GM23338 (cell line): ENCODE measurements around the gene PXDN. TPM values are rescaled to one million over a fixed set of nuclear protein-coding genes. Genes with fewer than 3 reads are reported as not detected.

Experiments
- ATAC-seq: fragments of 200-7000 bp; cut with Tn5 transposase; 3 replicates; pipeline ENCODE4 v1.9.1; 2020
- DNase-seq: peaks from one replicate; pipeline ENCODE4 v3.0.0-alpha.2; 2015; ENCODE audit warnings: low spot score
- H2AFZ ChIP-seq: fragments of 200-600 bp; sonication (generic); 2 replicates; pipeline ENCODE4 v1.8.0; 2016; ENCODE audit warnings: antibody characterized with exemption, mild to moderate bottlenecking, moderate library complexity
- H3F3A ChIP-seq: fragments of 200-600 bp; sonication (generic); replicated peaks from 2 replicates; pipeline ENCODE4 v1.8.0; 2017; ENCODE audit warnings: antibody characterized with exemption, mixed run types, low read depth
- H3K27ac ChIP-seq: fragments of 200-600 bp; sonication (generic); 2 replicates; pipeline ENCODE4 v1.6.1; 2016; ENCODE audit warnings: low read depth
- H3K27me3 ChIP-seq: fragments of 200-600 bp; sonication (generic); 2 replicates; pipeline ENCODE4 v1.8.0; 2016; ENCODE audit warnings: mild to moderate bottlenecking, mixed run types, moderate library complexity; ENCODE audit not compliant: insufficient read depth
- H3K36me3 ChIP-seq: fragments of 200-600 bp; sonication (generic); 2 replicates; pipeline ENCODE4 v1.8.0; 2016; ENCODE audit warnings: mild to moderate bottlenecking; ENCODE audit not compliant: insufficient read depth
- H3K4me1 ChIP-seq: fragments of 200-600 bp; sonication (generic); 2 replicates; pipeline ENCODE4 v1.8.0; 2016; ENCODE audit warnings: mild to moderate bottlenecking, moderate library complexity; ENCODE audit not compliant: insufficient read depth
- H3K4me2 ChIP-seq: fragments of 200-600 bp; sonication (generic); 2 replicates; pipeline ENCODE4 v1.7.1; 2017; ENCODE audit warnings: mixed run types
- H3K4me3 ChIP-seq: fragments of 200-600 bp; sonication (generic); 2 replicates; pipeline ENCODE4 v1.6.1; 2016; ENCODE audit warnings: mixed run types
- H3K79me2 ChIP-seq: fragments of 200-600 bp; sonication (generic); replicated peaks from 2 replicates; pipeline ENCODE4 v1.8.0; 2017; ENCODE audit warnings: mild to moderate bottlenecking; ENCODE audit not compliant: insufficient read depth
- H3K9me2 ChIP-seq: fragments of 200-600 bp; sonication (generic); 2 replicates; pipeline ENCODE4 v1.8.0; 2017; ENCODE audit not compliant: insufficient read depth
- H4K20me1 ChIP-seq: fragments of 200-600 bp; sonication (generic); replicated peaks from 2 replicates; pipeline ENCODE4 v1.8.0; 2017; ENCODE audit warnings: mild to moderate bottlenecking; ENCODE audit not compliant: insufficient read depth
- H3K27ac Mint-ChIP-seq: 2 replicates; pipeline ENCODE4 v1.8.0; 2020; ENCODE audit warnings: inconsistent platforms, mild to moderate bottlenecking, moderate library complexity, mixed read lengths
- H3K27me3 Mint-ChIP-seq: 3 replicates; pipeline ENCODE4 v1.8.0; 2022; ENCODE audit warnings: low read depth, mild to moderate bottlenecking, moderate library complexity, mixed read lengths, inconsistent platforms; ENCODE audit not compliant: insufficient read depth, poor library complexity
- H3K36me3 Mint-ChIP-seq: 3 replicates; pipeline ENCODE4 v1.8.0; 2021; ENCODE audit warnings: low read depth, mild to moderate bottlenecking, inconsistent platforms, moderate library complexity, mixed read lengths
- H3K4me1 Mint-ChIP-seq: 3 replicates; pipeline ENCODE4 v1.8.0; 2020; ENCODE audit warnings: mild to moderate bottlenecking, inconsistent platforms, mixed read lengths
- H3K4me3 Mint-ChIP-seq: 3 replicates; pipeline ENCODE4 v1.8.0; 2021; ENCODE audit warnings: moderate library complexity, mild to moderate bottlenecking, inconsistent platforms, mixed read lengths
- H3K9me3 Mint-ChIP-seq: 3 replicates; pipeline ENCODE4 v1.8.0; 2020; ENCODE audit warnings: moderate library complexity, mild to moderate bottlenecking, inconsistent platforms, mixed read lengths
- CREB1 ChIP-seq: fragments of 250-450 bp; sonication (Bioruptor Pico); IDR thresholded peaks from 2 replicates; pipeline ENCODE4 v1.5.0; 2020; ENCODE audit warnings: low read depth, mild to moderate bottlenecking, moderate library complexity
- CTCF ChIP-seq, 2 experiments: fragments of 200-600 bp in 1 of 2; sonication (generic) in 1 of 2; conservative IDR thresholded peaks; 2 replicates each; pipeline versions ENCODE4 v1.5.1 to v1.6.1; 2016 to 2017; ENCODE audit warnings: antibody characterized with exemption in 2 of 2, low read depth in 2 of 2, mild to moderate bottlenecking in 2 of 2, moderate library complexity in 1 of 2
- ETS1 ChIP-seq: IDR thresholded peaks from 2 replicates; pipeline ENCODE4 v1.6.1; 2016; ENCODE audit warnings: antibody characterized with exemption
- EZH2 ChIP-seq: fragments of 200-600 bp; sonication (generic); IDR thresholded peaks from one replicate; pipeline ENCODE4 v1.8.0; 2017; ENCODE audit warnings: antibody characterized with exemption, mild to moderate bottlenecking, low read depth; ENCODE audit not compliant: unreplicated experiment
- EZH2phosphoT487 ChIP-seq: fragments of 200-600 bp; sonication (generic); IDR thresholded peaks from one replicate; pipeline ENCODE4 v1.8.1; 2018; ENCODE audit warnings: antibody characterized with exemption; ENCODE audit not compliant: unreplicated experiment
- JUNB ChIP-seq: IDR thresholded peaks from one replicate; pipeline ENCODE4 v1.6.1; 2016; ENCODE audit warnings: antibody characterized with exemption; ENCODE audit not compliant: unreplicated experiment
- NANOG ChIP-seq: IDR thresholded peaks from 2 replicates; pipeline ENCODE4 v1.6.1; 2016; ENCODE audit warnings: antibody characterized with exemption, borderline replicate concordance
- POLR2AphosphoS5 ChIP-seq: IDR thresholded peaks from 2 replicates; pipeline ENCODE4 v1.6.1; 2016; ENCODE audit warnings: antibody characterized with exemption, low read depth
- REST ChIP-seq: IDR thresholded peaks from one replicate; pipeline ENCODE4 v1.6.1; 2018; ENCODE audit warnings: antibody characterized with exemption; ENCODE audit not compliant: unreplicated experiment
- STAT1 ChIP-seq: IDR thresholded peaks from one replicate; pipeline ENCODE4 v1.6.1; 2016; ENCODE audit warnings: antibody characterized with exemption; ENCODE audit not compliant: unreplicated experiment
- ZNF114 ChIP-seq: fragments of 250-450 bp; sonication (Bioruptor Pico); IDR thresholded peaks from 2 replicates; pipeline ENCODE4 v1.5.0; 2020; ENCODE audit warnings: mild to moderate bottlenecking, moderate library complexity
- ZNF331 ChIP-seq: fragments of 250-450 bp; sonication (Bioruptor Pico); IDR thresholded peaks from 2 replicates; pipeline ENCODE4 v1.5.0; 2020; ENCODE audit warnings: low read depth, mild to moderate bottlenecking, moderate library complexity
- ZNF462 ChIP-seq: fragments of 250-450 bp; sonication (Bioruptor Pico); IDR thresholded peaks from 2 replicates; pipeline ENCODE4 v1.5.0; 2020; ENCODE audit warnings: mild to moderate bottlenecking, moderate library complexity
- polyA plus RNA-seq: library from polyadenylated mRNA; unstranded; fragments of >200 nt; fragmentation: Nextera tagmentation; extraction: Ambion mirVana; gene quantifications from 2 replicates; pipeline ENCODE4 v1.2.1, GENCODE V29; 2016
- total RNA-seq: library from RNA; depleted of rRNA; stranded (reverse); fragments of >200 nt; shearing (Covaris generic); gene quantifications from 2 replicates; pipeline ENCODE4 v1.2.3, GENCODE V29; 2014

Gene PXDN
- total and polyA plus RNA-seq, 2 experiments from 2014 or later = 42.2 to 225 TPM

- Histone ChIP-seq H3K79me2 (no peaks in the 10 kb centered on the region), H4K20me1 (no peaks in the 10 kb centered on the region), H3K36me3 (no peaks in the 10 kb centered on the region), H3K27me3 (no peaks in the 10 kb centered on the region), H3K4me2 (no peak overlapping the region), H2AFZ (no peak overlapping the region), H3K4me1 (no peaks in the 10 kb centered on the region), H3K27ac (no peak overlapping the region), H3F3A (peaks cover 24% of the 10 kb centered on the region), H3K4me3 (no peak overlapping the region), H3K9me2 (no peaks in the 10 kb centered on the region)
- Mint-ChIP-seq H3K27ac (no peak overlapping the region), H3K36me3 (no peaks in the 10 kb centered on the region), H3K4me3 (no peak overlapping the region), H3K9me3 (no peaks in the 10 kb centered on the region), H3K4me1 (peaks cover 2% of the 10 kb centered on the region; the same call in 1 of the 3 replicates), H3K27me3 (peaks cover 5% of the 10 kb centered on the region)
- no peak for ATAC-seq
- TF ChIP-seq EZH2phosphoT487 = no peak
- TF ChIP-seq REST = no peak
- TF ChIP-seq STAT1 = no peak
- TF ChIP-seq ZNF462 (CRISPR knock-in tag) = no peak
- TF ChIP-seq EZH2 = no peak
- no peak for TF ChIP-seq CTCF (conservative IDR thresholded peaks at IDR 0.05; ENCODE audit: low read depth in 2 of 2)
- TF ChIP-seq ETS1 = no peak
- TF ChIP-seq POLR2AphosphoS5 = no peak
- TF ChIP-seq JUNB = no peak
- no peak for TF ChIP-seq ZNF331
- TF ChIP-seq CREB1 (CRISPR knock-in tag) = no peak
- TF ChIP-seq ZNF114 (CRISPR knock-in tag) = no peak
- no peak for TF ChIP-seq NANOG
- no peak for DNase-seq
These were observed 144.8 kb downstream of the PXDN start for GRCh38 chr2:1599301-1600085.
